ENCODE measurements around the gene GTF3C2. TPM values are rescaled to one million over a fixed set of nuclear protein-coding genes. Genes with fewer than 3 reads are reported as not detected.
A peak's percentile ranks its signal among the peaks of the same experiment; 100 is the strongest.
"Not testable (repeated sequence)": the region's sequence is repeated elsewhere in the genome, so short reads cannot be mapped to it uniquely, and the experiment has no call there.

GTF3C2 gene
- total RNA-seq, 2 experiments from 2014 or later = 54.3 to 59.0 TPM

- CTCF ChIA-PET = interaction anchor here (0.6 to 1.7 kb wide), 9 partner anchors 16 to 360 kb away, joined by 3 to 5 read pairs (median 3); partner anchors contain the start of genes UCN and ZNF513
- H3K9me3 Mint-ChIP-seq = no peaks in the 10 kb centered on the region
Observed at GRCh38 chr2:27323596-27324285, 32.8 kb downstream of the GTF3C2 start.

GRCh38 chr2:27322766-27323595 lies 33.6 kb downstream of the GTF3C2 start, which contains the start of gene MPV17:
TSS of gene MPV17 (minus strand) at chr2:27323097. CDS start at chr2:27322517, 580 bp downstream.
- ChIA-PET CTCF (interaction anchor here (1.1 to 1.8 kb wide), 7 partner anchors 15 to 235 kb away, joined by 3 to 8 read pairs (median 4); partner anchors contain the start of genes UCN and ZNF513), POLR2A (no interaction called here)
- peak within 1 kb of the TSS; percentile 89 for H3K4me3 Mint-ChIP-seq
- DNase-seq = peak; percentile 92
- H3K9me3 Mint-ChIP-seq = no peaks in the 10 kb centered on the region
- H3K27me3 Mint-ChIP-seq = no peaks in the 10 kb centered on the region
- H3K4me1 Mint-ChIP-seq = peaks cover 23% of the 10 kb centered on the region
- H3K36me3 Mint-ChIP-seq (ENCODE audit: low read depth) = peaks cover 19% of the 10 kb centered on the region
- H3K27ac Mint-ChIP-seq = peak within 1 kb of the TSS; percentile 94

More at GRCh38 chr2:27323596-27324285, 32.8 kb downstream of the GTF3C2 start:
- Mint-ChIP-seq H3K4me3 (peak overlapping the region; percentile 89), H3K27me3 (no peaks in the 10 kb centered on the region), H3K27ac (peak overlapping the region; percentile 94), H3K36me3 (ENCODE audit: low read depth) (peaks cover 27% of the 10 kb centered on the region), H3K4me1 (peaks cover 23% of the 10 kb centered on the region)
- DNase-seq = no peak
- POLR2A ChIA-PET = no interaction called here

DNA sequence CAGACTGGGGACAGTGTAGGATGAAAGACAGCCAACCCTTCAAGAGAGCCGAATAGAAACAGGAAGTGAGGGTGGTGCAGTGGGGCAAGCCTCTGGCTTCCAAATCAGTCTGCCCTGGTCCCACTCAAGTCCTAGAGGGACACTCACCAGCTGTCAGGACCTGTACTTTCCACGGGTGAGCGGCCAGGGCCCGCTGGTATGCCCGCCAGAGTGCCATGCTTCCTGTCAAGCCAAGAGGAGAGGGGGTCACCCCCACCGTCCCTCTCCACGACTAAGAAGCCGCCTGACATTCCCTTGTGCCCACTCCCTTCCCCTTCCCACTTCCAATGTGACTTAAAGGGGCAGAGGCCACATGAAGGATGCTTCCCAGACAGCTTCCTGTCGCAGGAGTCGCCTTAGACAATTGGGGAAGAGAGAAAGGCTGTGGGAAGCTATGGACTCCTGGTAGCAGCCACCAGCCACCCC lies 34.2 kb downstream of the GTF3C2 start:
- peaks cover 15% of the 10 kb centered on the region for H3K36me3 Mint-ChIP-seq (ENCODE audit: low read depth)
- H3K27ac Mint-ChIP-seq = peak overlapping the region; percentile 94
- H3K4me1 Mint-ChIP-seq = peaks cover 23% of the 10 kb centered on the region
- ChIA-PET CTCF (interaction anchor here (1.4 to 1.8 kb wide), 5 partner anchors 14 to 234 kb away, joined by 3 to 8 read pairs (median 4); partner anchors contain the start of gene UCN), POLR2A (no interaction called here)
- H3K9me3 Mint-ChIP-seq = no peaks in the 10 kb centered on the region
- peak overlapping the region; percentile 89 for H3K4me3 Mint-ChIP-seq
- peak; percentile 29 for DNase-seq
- no peaks in the 10 kb centered on the region for H3K27me3 Mint-ChIP-seq

DNA sequence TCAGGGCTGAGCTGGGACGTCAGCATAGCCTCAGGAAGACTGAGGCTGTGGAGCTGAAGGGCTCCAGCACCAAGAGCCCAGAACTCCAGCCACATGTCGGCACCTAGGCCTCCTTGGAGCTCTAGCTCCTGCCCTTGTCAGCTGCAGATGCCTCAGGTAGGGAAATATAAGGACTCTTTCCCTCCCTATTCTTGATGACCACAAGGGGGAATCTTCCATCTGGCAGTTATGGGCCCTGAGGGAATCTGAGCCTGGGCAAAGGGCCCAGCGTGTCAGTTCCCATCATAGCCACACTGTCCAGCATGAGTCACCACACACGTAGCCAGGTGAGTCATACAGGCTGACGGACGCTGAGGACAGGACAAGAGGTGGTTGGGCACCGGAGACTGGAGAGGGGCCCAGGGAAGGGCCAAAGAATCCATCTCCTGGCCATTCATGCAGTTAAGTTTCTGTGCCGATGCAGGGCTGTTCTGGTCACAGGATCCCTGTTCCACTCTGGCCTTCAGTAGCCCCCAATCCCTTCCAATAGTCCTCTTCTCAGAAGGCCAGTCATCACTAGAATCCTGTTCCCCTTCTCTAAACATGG lies 35.5 kb downstream of the GTF3C2 start:
- CTCF ChIA-PET = interaction anchor here (0.5 kb wide), 1 partner anchor 258 kb away, joined by 3 read pairs; no protein-coding TSS in a partner anchor
- H3K36me3 Mint-ChIP-seq (ENCODE audit: low read depth) = peaks cover 4% of the 10 kb centered on the region
- peak overlapping the region; percentile 61 for H3K27ac Mint-ChIP-seq
- peaks cover 23% of the 10 kb centered on the region for H3K4me1 Mint-ChIP-seq
- peak overlapping the region; percentile 89 for H3K4me3 Mint-ChIP-seq
- no peaks in the 10 kb centered on the region for H3K27me3 Mint-ChIP-seq
- no peak for DNase-seq
- no peaks in the 10 kb centered on the region for H3K9me3 Mint-ChIP-seq
- POLR2A ChIA-PET = no interaction called here

- H3K27me3 Mint-ChIP-seq; H3K27ac Mint-ChIP-seq; H3K4me3 Mint-ChIP-seq; H3K36me3 Mint-ChIP-seq (ENCODE audit: low read depth); H3K9me3 Mint-ChIP-seq; DNase-seq; POLR2A ChIA-PET; CTCF ChIA-PET: not testable (repeated sequence)
- peaks cover 23% of the 10 kb centered on the region for H3K4me1 Mint-ChIP-seq
Observed at GRCh38 chr2:27319839-27320238, 36.7 kb downstream of the GTF3C2 start.

DNA sequence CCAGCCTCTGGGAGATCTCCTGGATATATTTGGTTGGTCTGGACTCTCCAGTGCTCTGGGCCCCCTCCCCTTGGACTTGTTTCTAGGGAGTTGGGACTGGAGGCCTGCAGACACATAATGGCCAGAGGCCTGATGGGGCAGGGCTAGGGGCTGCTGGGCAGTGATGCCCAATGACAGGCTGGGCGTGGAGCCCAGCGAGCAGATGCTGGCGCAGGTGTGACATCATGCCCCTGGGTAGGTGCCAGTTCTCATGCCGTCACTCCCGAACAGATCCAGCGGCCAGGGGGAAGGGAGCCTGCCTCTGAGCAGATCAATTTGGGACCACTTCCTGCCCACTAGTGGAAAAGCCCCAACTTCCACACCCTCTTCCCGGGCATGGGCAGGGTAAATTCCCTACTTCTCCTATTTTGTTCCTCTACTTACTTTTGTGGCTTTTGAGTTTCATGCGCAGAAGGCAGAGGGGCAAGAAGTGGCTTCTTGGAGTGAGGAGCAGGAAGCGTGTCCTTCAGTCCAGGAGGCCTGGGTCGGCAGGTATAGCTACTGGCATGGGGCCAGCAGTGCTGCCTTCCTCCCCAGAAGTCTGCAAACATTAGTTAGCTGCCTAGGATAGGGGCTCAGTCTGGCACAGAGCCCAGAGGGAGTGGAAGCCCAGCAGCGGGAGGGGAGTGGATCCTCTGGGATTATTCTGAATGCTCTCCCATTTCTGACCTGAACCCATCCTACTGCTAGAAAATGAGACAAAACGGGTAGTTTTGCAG lies 39.7 kb downstream of the GTF3C2 start:
- H3K27ac Mint-ChIP-seq = no peak overlapping the region
- no peaks in the 10 kb centered on the region for H3K9me3 Mint-ChIP-seq
- no peaks in the 10 kb centered on the region for H3K27me3 Mint-ChIP-seq
- H3K4me3 Mint-ChIP-seq = no peak overlapping the region
- ChIA-PET POLR2A (no interaction called here), CTCF (interaction anchor here (0.8 kb wide), 1 partner anchor 13 kb away, joined by 3 read pairs; no protein-coding TSS in a partner anchor)
- peaks cover 8% of the 10 kb centered on the region for H3K4me1 Mint-ChIP-seq
- DNase-seq = no peak
- H3K36me3 Mint-ChIP-seq (ENCODE audit: low read depth) = peaks cover 5% of the 10 kb centered on the region

- no peak overlapping the region for H3K4me3 Mint-ChIP-seq
- no peaks in the 10 kb centered on the region for H3K4me1 Mint-ChIP-seq
- POLR2A ChIA-PET = no interaction called here
- CTCF ChIA-PET = interaction anchor here (2.1 kb wide), 1 partner anchor 11 kb away, joined by 13 read pairs; no protein-coding TSS in a partner anchor
- H3K27ac Mint-ChIP-seq = no peak overlapping the region
- H3K36me3 Mint-ChIP-seq (ENCODE audit: low read depth) = peaks cover 10% of the 10 kb centered on the region
- H3K9me3 Mint-ChIP-seq = no peaks in the 10 kb centered on the region
- DNase-seq = no peak
- H3K27me3 Mint-ChIP-seq = no peaks in the 10 kb centered on the region
Observed at GRCh38 chr2:27315122-27315521, 41.4 kb downstream of the GTF3C2 start.

- H3K4me3 Mint-ChIP-seq = no peak overlapping the region
- H3K4me1 Mint-ChIP-seq = no peaks in the 10 kb centered on the region
- CTCF ChIA-PET = interaction anchor here (0.9 to 2.1 kb wide), 2 partner anchors 11 to 31 kb away, joined by 3 to 13 read pairs; no protein-coding TSS in a partner anchor
- H3K36me3 Mint-ChIP-seq (ENCODE audit: low read depth) = peaks cover 12% of the 10 kb centered on the region
- DNase-seq = no peak
- POLR2A ChIA-PET = no interaction called here
- no peaks in the 10 kb centered on the region for H3K9me3 Mint-ChIP-seq
- H3K27ac Mint-ChIP-seq = no peak overlapping the region
- H3K27me3 Mint-ChIP-seq = no peaks in the 10 kb centered on the region
Observed at GRCh38 chr2:27314709-27315108, 41.9 kb downstream of the GTF3C2 start.

DNA sequence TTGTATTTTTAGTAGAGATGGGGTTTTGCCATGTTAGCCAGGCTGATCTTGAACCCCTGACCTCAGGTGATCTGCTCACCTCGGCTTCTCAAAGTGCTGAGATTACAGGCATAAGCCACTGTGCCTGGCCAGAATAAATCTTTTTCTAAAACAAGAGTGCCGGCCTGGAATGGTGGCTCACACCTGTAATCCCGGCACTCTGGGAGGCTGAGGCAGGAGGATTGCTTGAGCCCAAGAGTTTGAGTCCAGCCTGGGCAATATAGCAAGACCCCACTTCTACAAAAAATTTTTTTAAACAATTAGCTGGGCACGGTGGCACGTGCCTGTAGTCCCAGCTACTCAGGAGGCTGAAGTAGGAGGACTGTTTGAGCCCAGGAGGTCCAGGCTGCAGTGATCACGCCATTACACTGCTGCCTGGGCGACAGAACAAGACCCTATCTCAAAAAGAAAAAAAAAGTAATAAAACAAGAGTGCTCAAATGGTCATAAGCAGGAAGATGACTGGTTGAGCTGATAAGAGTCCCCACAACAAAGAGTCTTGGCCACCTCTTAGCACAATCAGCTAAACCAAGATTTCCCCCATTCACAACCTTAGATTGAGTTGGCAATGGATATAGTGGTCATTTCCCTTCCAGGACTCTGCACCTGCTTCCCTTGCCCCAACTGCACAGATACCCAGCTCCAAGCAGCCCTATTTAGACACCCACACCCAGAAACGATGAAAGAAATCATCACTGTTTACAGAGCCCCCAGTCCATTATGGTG lies 42.5 kb downstream of the GTF3C2 start:
- no peaks in the 10 kb centered on the region for H3K4me1 Mint-ChIP-seq
- H3K27ac Mint-ChIP-seq = no peak overlapping the region
- DNase-seq = no peak
- H3K4me3 Mint-ChIP-seq = no peak overlapping the region
- H3K27me3 Mint-ChIP-seq = no peaks in the 10 kb centered on the region
- ChIA-PET CTCF (interaction anchor here (0.6 to 2.1 kb wide), 4 partner anchors 10 to 100 kb away, joined by 3 to 13 read pairs (median 3); no protein-coding TSS in a partner anchor), POLR2A (no interaction called here)
- H3K36me3 Mint-ChIP-seq (ENCODE audit: low read depth) = peaks cover 17% of the 10 kb centered on the region
- no peaks in the 10 kb centered on the region for H3K9me3 Mint-ChIP-seq

- Mint-ChIP-seq H3K36me3 (ENCODE audit: low read depth) (peaks cover 19% of the 10 kb centered on the region), H3K4me3 (no peak overlapping the region), H3K4me1 (no peaks in the 10 kb centered on the region), H3K27ac (no peak overlapping the region), H3K9me3 (no peaks in the 10 kb centered on the region), H3K27me3 (peaks cover 4% of the 10 kb centered on the region)
- POLR2A ChIA-PET = no interaction called here
- no peak for DNase-seq
- CTCF ChIA-PET = interaction anchor here (1.2 to 1.9 kb wide), 3 partner anchors 9 to 61 kb away, joined by 4 to 7 read pairs (median 5); no protein-coding TSS in a partner anchor
Observed at GRCh38 chr2:27312152-27312551, 44.4 kb downstream of the GTF3C2 start.

GRCh38 chr2:27309651-27310050 lies 46.9 kb downstream of the GTF3C2 start:
- DNase-seq = no peak
- Mint-ChIP-seq H3K36me3 (ENCODE audit: low read depth) (peaks cover 19% of the 10 kb centered on the region), H3K27me3 (peaks cover 20% of the 10 kb centered on the region), H3K4me1 (peaks cover 4% of the 10 kb centered on the region), H3K27ac (no peak overlapping the region), H3K9me3 (no peaks in the 10 kb centered on the region), H3K4me3 (no peak overlapping the region)
- CTCF ChIA-PET = interaction anchor here (1.2 to 1.6 kb wide), 2 partner anchors 14 to 179 kb away, joined by 3 read pairs; no protein-coding TSS in a partner anchor
- POLR2A ChIA-PET = no interaction called here

All from activated CD4-positive, alpha-beta T cell treated with anti-CD3 and anti-CD28 coated beads, Interleukin-2, amount 10 ng/mL, durations not matched to agents 7 days and 5 days (primary cell).